GM18499 (cell line): Measurements from ENCODE around the gene TTBK1.
"Not testable (repeated sequence)": the region's sequence is repeated elsewhere in the genome, so short reads cannot be mapped to it uniquely, and the experiment has no call there.

Source experiments
- ATAC-seq: cut with Tn5 transposase; IDR thresholded peaks from one replicate; pipeline ENCODE4 v1.9.1; 2021; ENCODE audit warnings: moderate number of reproducible peaks; ENCODE audit not compliant: insufficient read depth, unreplicated experiment

The TTBK1 gene

GRCh38 chr6:43301081-43301870 lies 58.0 kb downstream of the TTBK1 start:
- no peak for ATAC-seq

GRCh38 chr6:43302126-43302525 lies 58.8 kb downstream of the TTBK1 start:
- no peak for ATAC-seq

- ATAC-seq = not testable (repeated sequence)
Measured at GRCh38 chr6:43303006-43303405, 59.7 kb downstream of the TTBK1 start.

GRCh38 chr6:43303751-43304331 lies 60.6 kb downstream of the TTBK1 start:
- no peak for ATAC-seq

- no peak for ATAC-seq
Measured at GRCh38 chr6:43304361-43304760, 61.1 kb downstream of the TTBK1 start.

GRCh38 chr6:43304882-43305281 lies 61.6 kb downstream of the TTBK1 start:
- ATAC-seq = no peak

- no peak for ATAC-seq
Measured at GRCh38 chr6:43306086-43306485, 62.8 kb downstream of the TTBK1 start.

- ATAC-seq = no peak
Measured at GRCh38 chr6:43307451-43308100, 64.3 kb downstream of the TTBK1 start.

- ATAC-seq = no peak
Measured at GRCh38 chr6:43308101-43308989, 65.1 kb downstream of the TTBK1 start, which contains the start of gene CRIP3. TSS of gene CRIP3 (minus strand) at chr6:43308826. CDS start at chr6:43308792, 34 bp downstream.

GRCh38 chr6:43308990-43309477 lies 65.8 kb downstream of the TTBK1 start:
- no peak for ATAC-seq

- ATAC-seq = no peak
Measured at GRCh38 chr6:43310134-43310533, 66.9 kb downstream of the TTBK1 start.

- ATAC-seq = no peak
Measured at GRCh38 chr6:43310624-43311023, 67.3 kb downstream of the TTBK1 start.

GRCh38 chr6:43311666-43312065 lies 68.4 kb downstream of the TTBK1 start:
- ATAC-seq = no peak

GRCh38 chr6:43313813-43314212 lies 70.5 kb downstream of the TTBK1 start:
- no peak for ATAC-seq

GRCh38 chr6:43318011-43318410 lies 74.7 kb downstream of the TTBK1 start:
- no peak for ATAC-seq

- ATAC-seq = no peak
Measured at GRCh38 chr6:43325876-43326275, 82.6 kb downstream of the TTBK1 start.

- ATAC-seq = no peak
Measured at GRCh38 chr6:43328528-43328927, 85.2 kb downstream of the TTBK1 start.

- no peak for ATAC-seq
Measured at GRCh38 chr6:43331470-43331869, 88.2 kb downstream of the TTBK1 start.

- no peak for ATAC-seq
Measured at GRCh38 chr6:43331891-43332290, 88.6 kb downstream of the TTBK1 start.

- no peak for ATAC-seq
Measured at GRCh38 chr6:43334466-43335095, 91.3 kb downstream of the TTBK1 start.
